Suprapubic skin (tissue), 4 donors: ENCODE measurements around the gene RPL27. TPM values are rescaled to one million over a fixed set of nuclear protein-coding genes. Genes with fewer than 3 reads are reported as not detected.
A peak's percentile ranks its signal among the peaks of the same experiment; 100 is the strongest.

Experiments
- DNase-seq, 2 donors: peaks; one replicate each; pipeline ENCODE4 v3.0.0-alpha.2; 2019; ENCODE audit warnings: low spot score in 2 of 2
- H3K27ac ChIP-seq: fragments of 200-600 bp; sonication (generic); one replicate; pipeline ENCODE4 v1.5.1; 2019
- H3K27me3 ChIP-seq: fragments of 200-600 bp; sonication (generic); one replicate; pipeline ENCODE4 v1.5.1; 2019
- H3K36me3 ChIP-seq: fragments of 200-600 bp; sonication (generic); one replicate; pipeline ENCODE4 v1.5.1; 2019
- H3K4me1 ChIP-seq: fragments of 200-600 bp; sonication (generic); one replicate; pipeline ENCODE4 v1.5.1; 2019
- H3K4me3 ChIP-seq: fragments of 200-600 bp; sonication (generic); one replicate; pipeline ENCODE4 v1.5.1; 2019; ENCODE audit warnings: mild to moderate bottlenecking
- H3K9me3 ChIP-seq: fragments of 200-600 bp; sonication (generic); one replicate; pipeline ENCODE4 v1.5.1; 2019
- EP300 ChIP-seq: sonication (generic); formaldehyde crosslinking; IDR thresholded peaks from one replicate; pipeline ENCODE4 v1.6.1; 2017; ENCODE audit warnings: antibody characterized with exemption
- POLR2A ChIP-seq, 2 donors: fragments of 450-650 bp; IDR thresholded peaks; one replicate each; pipeline ENCODE4 v1.6.1; 2017; ENCODE audit warnings: antibody characterized with exemption in 2 of 2, mild to moderate bottlenecking in 2 of 2, moderate library complexity in 2 of 2
- POLR2AphosphoS5 ChIP-seq, 3 donors: sonication (generic); formaldehyde crosslinking; IDR thresholded peaks; one replicate each; pipeline ENCODE4 v1.6.1; 2017; ENCODE audit warnings: antibody characterized with exemption in 3 of 3
- WGBS: methylation state at CpG from one replicate; pipeline ENCODE4 v1.1.5; 2018; 5-methylcytosine and 5-hydroxymethylcytosine counted together
- total RNA-seq, 4 donors: library from RNA; depleted of rRNA; stranded (reverse); fragments of >200 nt; gene quantifications; one replicate each; pipeline ENCODE4 v1.1.0, GENCODE V29; 2016
- TF ChIP-seq, protein P1 (sequence below), 2 donors: fragments of 200-600 bp in 1 of 2; fragments of 450-650 bp in 1 of 2; sonication (generic) in 1 of 2; IDR thresholded peaks; one replicate each; pipeline ENCODE4 v1.5.1; 2016 to 2019; ENCODE audit warnings: antibody characterized with exemption in 2 of 2, mild to moderate bottlenecking in 1 of 2, moderate library complexity in 1 of 2

RPL27 gene
- total RNA-seq, 4 donors from 2014 or later: 968 to 1,986 (median 1,251) TPM

DNA sequence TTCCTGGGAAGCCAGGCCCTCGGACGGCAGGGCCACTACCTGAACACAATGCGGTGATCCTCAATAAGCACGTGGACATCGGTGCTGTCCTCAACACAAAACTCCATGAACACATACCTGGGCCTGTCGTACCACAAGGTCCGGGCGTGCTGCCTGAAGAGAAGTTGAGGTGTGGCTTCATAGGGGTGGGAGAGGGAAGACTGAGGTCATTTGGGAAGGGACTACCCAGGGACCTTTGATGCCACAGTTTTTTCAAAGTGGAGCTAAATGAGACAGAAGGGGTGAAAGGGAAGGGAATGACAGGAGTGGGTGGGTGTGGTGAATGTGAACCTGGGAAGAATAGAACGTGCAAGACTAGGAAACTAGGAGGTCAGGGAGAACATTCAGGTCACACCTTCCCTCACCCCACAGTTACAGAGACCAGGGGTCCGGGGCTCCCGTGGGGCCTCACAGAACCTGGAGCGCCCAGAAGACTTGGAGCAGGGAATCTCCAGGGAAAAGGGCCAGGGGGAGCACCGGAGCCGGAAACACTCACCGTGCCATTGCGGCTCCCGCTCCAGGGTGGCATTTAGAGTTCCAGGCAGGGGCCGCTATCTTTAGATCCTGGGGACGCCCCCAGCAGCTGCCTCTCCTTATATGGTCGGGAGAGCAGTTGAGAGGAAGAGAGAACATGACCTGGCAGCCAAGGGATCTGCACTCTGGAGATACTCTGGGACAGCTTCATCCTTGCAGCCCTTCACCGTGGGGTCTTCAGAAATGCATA lies 18.5 kb upstream of the RPL27 start, which contains the start of gene PTGES3L:
Gene PTGES3L (minus strand): TSS at position 570 of the 763 bp plus-strand sequence. CDS start 27 bp downstream, at position 543.
- H3K4me3 ChIP-seq: peak within 1 kb of the TSS; percentile 63
- H3K9me3 ChIP-seq: no peaks in the 10 kb centered on the region
- TF ChIP-seq, protein P1, sequence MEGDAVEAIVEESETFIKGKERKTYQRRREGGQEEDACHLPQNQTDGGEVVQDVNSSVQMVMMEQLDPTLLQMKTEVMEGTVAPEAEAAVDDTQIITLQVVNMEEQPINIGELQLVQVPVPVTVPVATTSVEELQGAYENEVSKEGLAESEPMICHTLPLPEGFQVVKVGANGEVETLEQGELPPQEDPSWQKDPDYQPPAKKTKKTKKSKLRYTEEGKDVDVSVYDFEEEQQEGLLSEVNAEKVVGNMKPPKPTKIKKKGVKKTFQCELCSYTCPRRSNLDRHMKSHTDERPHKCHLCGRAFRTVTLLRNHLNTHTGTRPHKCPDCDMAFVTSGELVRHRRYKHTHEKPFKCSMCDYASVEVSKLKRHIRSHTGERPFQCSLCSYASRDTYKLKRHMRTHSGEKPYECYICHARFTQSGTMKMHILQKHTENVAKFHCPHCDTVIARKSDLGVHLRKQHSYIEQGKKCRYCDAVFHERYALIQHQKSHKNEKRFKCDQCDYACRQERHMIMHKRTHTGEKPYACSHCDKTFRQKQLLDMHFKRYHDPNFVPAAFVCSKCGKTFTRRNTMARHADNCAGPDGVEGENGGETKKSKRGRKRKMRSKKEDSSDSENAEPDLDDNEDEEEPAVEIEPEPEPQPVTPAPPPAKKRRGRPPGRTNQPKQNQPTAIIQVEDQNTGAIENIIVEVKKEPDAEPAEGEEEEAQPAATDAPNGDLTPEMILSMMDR (IDR thresholded peaks at IDR 0.05): no peak
- no peak for TF ChIP-seq EP300
- no peak for TF ChIP-seq POLR2A (IDR thresholded peaks at IDR 0.05)
- no peak for TF ChIP-seq POLR2AphosphoS5 (IDR thresholded peaks at IDR 0.05)
- H3K27ac ChIP-seq: peak within 1 kb of the TSS; percentile 67
- no peaks in the 10 kb centered on the region for H3K36me3 ChIP-seq
- peaks cover 24% of the 10 kb centered on the region for H3K4me1 ChIP-seq
- DNase-seq: no peak
- WGBS: 41% methylated on average over 18 of the region's 21 CpGs
- H3K27me3 ChIP-seq: no peaks in the 10 kb centered on the region

DNA sequence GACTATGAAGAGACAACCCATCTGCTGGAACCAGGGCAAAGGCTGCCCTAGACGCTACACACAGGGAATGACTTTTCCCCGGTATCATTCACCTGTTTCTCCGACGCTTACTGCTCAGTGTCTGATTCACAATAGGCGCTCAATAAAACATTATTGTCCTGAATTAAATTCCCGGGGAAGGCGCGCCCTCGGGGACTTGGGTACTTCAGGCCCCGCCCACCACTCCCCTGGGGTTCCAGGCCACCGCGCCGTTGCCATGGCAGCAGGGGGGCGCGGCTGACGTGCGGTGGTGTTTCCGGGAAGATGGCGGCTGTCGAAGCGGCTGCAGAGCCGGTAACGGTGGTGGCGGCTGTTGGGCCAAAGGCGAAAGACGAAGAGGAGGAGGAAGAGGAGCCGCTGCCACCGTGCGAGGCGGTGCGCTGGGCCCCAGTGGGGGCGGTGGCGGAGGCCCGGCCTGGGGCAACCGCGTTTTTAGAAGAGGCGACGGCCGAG lies 17.9 kb upstream of the RPL27 start, which contains the start of gene RUNDC1:
Gene RUNDC1 (plus strand): TSS at position 292 of the 492 bp plus-strand sequence. CDS start 12 bp downstream, at position 304.
- Histone ChIP-seq H3K4me1 (peaks cover 24% of the 10 kb centered on the region), H3K27ac (peak within 1 kb of the TSS; percentile 67), H3K4me3 (peak within 1 kb of the TSS; percentile 63), H3K36me3 (peaks cover 4% of the 10 kb centered on the region), H3K9me3 (no peaks in the 10 kb centered on the region), H3K27me3 (no peaks in the 10 kb centered on the region)
- TF ChIP-seq, protein P1 (IDR thresholded peaks at IDR 0.05): no peak
- peak in 2 of 3 donors; percentile 6 to 60 for TF ChIP-seq POLR2AphosphoS5 (IDR thresholded peaks at IDR 0.05)
- peak; percentile 96 to 97 for DNase-seq
- under 1% methylated on average over 19 of the region's 39 CpGs for WGBS

DNA sequence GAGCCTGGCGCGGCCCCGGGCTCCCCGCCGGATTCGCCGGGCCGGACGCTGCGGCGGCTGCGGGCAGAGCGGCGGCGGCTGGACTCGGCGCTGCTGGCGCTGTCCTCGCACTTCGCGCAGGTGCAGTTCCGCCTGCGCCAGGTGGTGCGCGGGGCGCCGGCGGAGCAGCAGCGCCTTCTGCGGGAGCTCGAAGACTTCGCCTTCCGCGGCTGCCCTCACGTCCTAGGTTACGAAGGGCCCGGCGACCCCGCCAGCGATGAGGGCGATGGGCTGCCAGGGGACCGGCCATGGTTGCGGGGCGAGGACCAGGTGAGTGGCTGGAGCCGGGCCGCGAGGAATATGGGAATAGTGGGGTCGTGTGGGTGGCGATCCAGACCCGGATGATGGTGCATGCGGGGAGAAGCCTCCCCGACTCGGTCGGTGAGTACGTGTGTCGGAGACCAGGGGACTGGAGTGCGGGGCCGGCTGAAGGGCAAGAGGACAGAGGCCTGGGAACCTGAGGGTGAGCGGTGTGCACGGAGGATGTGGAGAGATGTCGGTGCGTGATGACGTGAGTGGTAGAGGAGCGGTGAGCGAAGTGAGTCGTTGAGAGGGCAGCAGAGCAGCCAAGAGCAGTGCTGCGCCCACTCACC lies 17.3 kb upstream of the RPL27 start:
- DNase-seq: no peak
- under 1% methylated on average over 32 of the region's 67 CpGs for WGBS
- peaks cover 24% of the 10 kb centered on the region for H3K4me1 ChIP-seq
- no peaks in the 10 kb centered on the region for H3K9me3 ChIP-seq
- H3K27me3 ChIP-seq: no peaks in the 10 kb centered on the region
- no peak for TF ChIP-seq POLR2A (IDR thresholded peaks at IDR 0.05)
- no peak for TF ChIP-seq EP300
- TF ChIP-seq, protein P1 (IDR thresholded peaks at IDR 0.05): peak in 1 of 2 donors; percentile 28
- no peak for TF ChIP-seq POLR2AphosphoS5 (IDR thresholded peaks at IDR 0.05)
- peak overlapping the region; percentile 67 for H3K27ac ChIP-seq
- H3K36me3 ChIP-seq: peaks cover 6% of the 10 kb centered on the region
- peak overlapping the region; percentile 63 for H3K4me3 ChIP-seq

DNA sequence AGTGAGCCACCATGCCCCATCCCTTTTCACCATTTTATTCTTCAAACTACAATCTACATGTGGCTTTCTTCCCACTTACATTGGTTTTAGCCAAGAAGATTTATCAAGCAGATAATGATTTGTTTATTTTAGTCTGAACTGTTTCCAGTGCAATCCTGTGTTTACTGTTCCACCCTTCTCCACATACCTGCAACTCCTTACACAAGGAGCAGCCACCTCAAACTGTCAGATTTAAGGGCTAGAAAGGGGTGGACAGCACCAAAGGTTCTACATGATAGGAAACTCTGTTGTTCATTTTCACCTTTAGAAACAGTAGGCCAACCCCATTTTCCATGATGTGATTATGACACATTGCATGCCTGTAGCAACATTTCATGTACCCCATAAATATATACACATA lies 16.0 kb upstream of the RPL27 start:
- Histone ChIP-seq H3K4me3 (no peak overlapping the region), H3K27me3 (no peaks in the 10 kb centered on the region), H3K27ac (no peak overlapping the region), H3K36me3 (peaks cover 20% of the 10 kb centered on the region), H3K9me3 (no peaks in the 10 kb centered on the region), H3K4me1 (peaks cover 24% of the 10 kb centered on the region)
- TF ChIP-seq, protein P1 (IDR thresholded peaks at IDR 0.05): no peak
- TF ChIP-seq EP300: no peak
- TF ChIP-seq POLR2AphosphoS5 (IDR thresholded peaks at IDR 0.05): no peak
- TF ChIP-seq POLR2A (IDR thresholded peaks at IDR 0.05): no peak
- DNase-seq: no peak

DNA sequence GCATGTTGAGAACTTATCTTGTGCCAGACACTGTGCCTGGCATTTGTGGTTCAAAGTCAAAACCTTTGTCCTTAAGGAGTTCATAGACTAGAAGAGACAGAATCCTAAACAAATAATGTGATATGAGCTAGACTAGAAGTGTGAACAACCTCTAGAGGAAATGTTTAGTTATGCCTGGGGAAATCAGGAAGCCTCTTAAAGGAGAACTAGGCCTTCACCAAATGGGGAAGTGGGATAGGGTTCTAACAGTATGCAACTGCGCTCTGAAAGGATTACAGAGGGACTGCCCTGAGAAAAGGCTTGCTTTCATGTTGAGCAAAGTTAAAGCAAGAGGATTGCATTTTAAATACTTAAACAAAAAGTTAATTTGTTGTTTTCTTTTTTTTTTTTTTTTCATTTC lies 13.0 kb upstream of the RPL27 start:
- H3K36me3 ChIP-seq: peaks cover 50% of the 10 kb centered on the region
- H3K4me1 ChIP-seq: peaks cover 18% of the 10 kb centered on the region
- TF ChIP-seq, protein P1 (IDR thresholded peaks at IDR 0.05): no peak
- TF ChIP-seq POLR2AphosphoS5 (IDR thresholded peaks at IDR 0.05) (no peak), POLR2A (IDR thresholded peaks at IDR 0.05) (no peak), EP300 (no peak)
- H3K27me3 ChIP-seq: no peaks in the 10 kb centered on the region
- no peak overlapping the region for H3K27ac ChIP-seq
- no peak for DNase-seq
- H3K9me3 ChIP-seq: no peaks in the 10 kb centered on the region
- 75% methylated on average over 1 of the region's 1 CpG for whole genome bisulfite sequencing
- no peak overlapping the region for H3K4me3 ChIP-seq
